Prostate gland (tissue), 2 donors: ENCODE data around the gene ACER3.

Source experiments
- POLR2A ChIP-seq: fragments of 450-650 bp; IDR thresholded peaks from one replicate; pipeline ENCODE4 v1.6.1; 2016; ENCODE audit warnings: antibody characterized with exemption, mild to moderate bottlenecking
- TF ChIP-seq, protein P1 (sequence below), 4 experiments: fragments of 200-600 bp in 2 of 4; fragments of 450-650 bp in 2 of 4; sonication (generic) in 2 of 4; IDR thresholded peaks; 1 replicate in 3 of 4; 2 replicates in 1 of 4; pipeline ENCODE4 v1.5.1; 2016 to 2019; ENCODE audit warnings: antibody characterized with exemption in 4 of 4, mild to moderate bottlenecking in 2 of 4, moderate library complexity in 2 of 4

DNA sequence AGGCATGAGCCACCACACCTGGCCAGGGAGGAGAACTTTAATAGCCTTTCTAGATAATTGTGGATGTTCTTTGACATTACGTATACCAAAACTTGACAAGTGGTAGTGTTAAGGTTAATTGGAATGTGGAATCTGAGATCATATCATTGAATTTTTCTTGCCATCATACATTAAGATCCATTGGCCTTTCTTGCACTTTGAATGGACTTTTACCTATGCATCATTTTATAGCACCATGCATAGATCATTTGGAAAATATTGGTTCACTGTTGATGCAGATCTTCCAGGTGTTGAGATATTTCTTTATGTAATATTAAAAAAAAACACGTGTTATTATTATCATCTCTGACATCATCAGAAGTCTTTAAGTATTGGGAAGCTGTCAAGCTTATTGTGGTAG, 36.5 kb downstream of the ACER3 start:
- TF ChIP-seq, protein P1, sequence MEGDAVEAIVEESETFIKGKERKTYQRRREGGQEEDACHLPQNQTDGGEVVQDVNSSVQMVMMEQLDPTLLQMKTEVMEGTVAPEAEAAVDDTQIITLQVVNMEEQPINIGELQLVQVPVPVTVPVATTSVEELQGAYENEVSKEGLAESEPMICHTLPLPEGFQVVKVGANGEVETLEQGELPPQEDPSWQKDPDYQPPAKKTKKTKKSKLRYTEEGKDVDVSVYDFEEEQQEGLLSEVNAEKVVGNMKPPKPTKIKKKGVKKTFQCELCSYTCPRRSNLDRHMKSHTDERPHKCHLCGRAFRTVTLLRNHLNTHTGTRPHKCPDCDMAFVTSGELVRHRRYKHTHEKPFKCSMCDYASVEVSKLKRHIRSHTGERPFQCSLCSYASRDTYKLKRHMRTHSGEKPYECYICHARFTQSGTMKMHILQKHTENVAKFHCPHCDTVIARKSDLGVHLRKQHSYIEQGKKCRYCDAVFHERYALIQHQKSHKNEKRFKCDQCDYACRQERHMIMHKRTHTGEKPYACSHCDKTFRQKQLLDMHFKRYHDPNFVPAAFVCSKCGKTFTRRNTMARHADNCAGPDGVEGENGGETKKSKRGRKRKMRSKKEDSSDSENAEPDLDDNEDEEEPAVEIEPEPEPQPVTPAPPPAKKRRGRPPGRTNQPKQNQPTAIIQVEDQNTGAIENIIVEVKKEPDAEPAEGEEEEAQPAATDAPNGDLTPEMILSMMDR (IDR thresholded peaks at IDR 0.05) = no peak
- no peak for TF ChIP-seq POLR2A
